Brain pericyte (primary cell): ENCODE results near the gene BLM.
"Not testable (repeated sequence)": the region's sequence is repeated elsewhere in the genome, so short reads cannot be mapped to it uniquely, and the experiment has no call there.

Source experiments
- DNase-seq: peaks from one replicate; pipeline ENCODE4 v3.0.0-alpha.2; 2012; ENCODE audit warnings: low read depth, low spot score

The BLM gene

GRCh38 chr15:90819850-90820249, 102.7 kb downstream of the BLM start:
- DNase-seq: no peak

GRCh38 chr15:90820481-90820880, 103.3 kb downstream of the BLM start:
- DNase-seq: no peak

GRCh38 chr15:90822204-90822955, 105.2 kb downstream of the BLM start:
- DNase-seq: no peak

- DNase-seq: no peak
These were observed 106.4 kb downstream of the BLM start for GRCh38 chr15:90823455-90823974.

- not testable (repeated sequence) for DNase-seq
These were observed 108.2 kb downstream of the BLM start for GRCh38 chr15:90825115-90825899.

GRCh38 chr15:90826206-90826885, 109.2 kb downstream of the BLM start:
- not testable (repeated sequence) for DNase-seq

- DNase-seq: no peak
These were observed 109.8 kb downstream of the BLM start for GRCh38 chr15:90826886-90827435.

- DNase-seq: no peak
These were observed 111.0 kb downstream of the BLM start for GRCh38 chr15:90828111-90828510.

- no peak for DNase-seq
These were observed 112.0 kb downstream of the BLM start for GRCh38 chr15:90829126-90829525.

- DNase-seq: no peak
These were observed 112.8 kb downstream of the BLM start for GRCh38 chr15:90829942-90830440.

- DNase-seq: no peak
These were observed 117.5 kb downstream of the BLM start for GRCh38 chr15:90834626-90835025.

GRCh38 chr15:90836296-90836871, 119.2 kb downstream of the BLM start:
- peak; percentile 41 for DNase-seq

- DNase-seq: no peak
These were observed 119.9 kb downstream of the BLM start for GRCh38 chr15:90837094-90837493.

- no peak for DNase-seq
These were observed 121.0 kb downstream of the BLM start for GRCh38 chr15:90838139-90838538.

GRCh38 chr15:90838544-90838943, 121.4 kb downstream of the BLM start:
- no peak for DNase-seq

- DNase-seq: no peak
These were observed 122.3 kb downstream of the BLM start for GRCh38 chr15:90839187-90840071.

- DNase-seq: no peak
These were observed 123.2 kb downstream of the BLM start for GRCh38 chr15:90840157-90840855.

- no peak for DNase-seq
These were observed 123.8 kb downstream of the BLM start for GRCh38 chr15:90840954-90841353.

GRCh38 chr15:90844696-90845095, 127.5 kb downstream of the BLM start:
- no peak for DNase-seq
